ENCODE measurements around the gene CREB5. TPM values are rescaled to one million over a fixed set of nuclear protein-coding genes. Genes with fewer than 3 reads are reported as not detected.

CREB5 gene
- total and polyA plus RNA-seq, 2 of the 13 experiments (the other 11 are each of a cell fraction or from before 2014, with no cell fraction given): 0.38 to 0.71 TPM

GRCh38 chr7:28686418-28686800 is 274.1 kb downstream of the CREB5 start (continued):
- TF ChIP-seq ZNF646 (CRISPR knock-in tag; IDR thresholded peaks at IDR 0.05) (no peak), ZNF878 (CRISPR knock-in tag; IDR thresholded peaks at IDR 0.05) (no peak), ZNF441 (CRISPR knock-in tag; IDR thresholded peaks at IDR 0.05; ENCODE audit: borderline replicate concordance) (no peak), CHD2 (IDR thresholded peaks at IDR 0.05; ENCODE audit: low read depth, low read length) (no peak), ZNF333 (CRISPR knock-in tag; IDR thresholded peaks at IDR 0.05; ENCODE audit: borderline replicate concordance) (no peak), SALL1 (CRISPR knock-in tag; IDR thresholded peaks at IDR 0.05) (no peak), ZNF768 (CRISPR knock-in tag; IDR thresholded peaks at IDR 0.05) (no peak), ZFP41 (CRISPR knock-in tag; IDR thresholded peaks at IDR 0.05; ENCODE audit: borderline replicate concordance) (no peak)
